ENCODE results near the gene PDE3A.
A peak's percentile ranks its signal among the peaks of the same experiment; 100 is the strongest.
"Not testable (repeated sequence)": the region's sequence is repeated elsewhere in the genome, so short reads cannot be mapped to it uniquely, and the experiment has no call there.

The PDE3A gene

GRCh38 chr12:20599757-20600156, 231.4 kb downstream of the PDE3A start:
- no peak overlapping the region for H3K27ac ChIP-seq
- TF ChIP-seq, protein P1, sequence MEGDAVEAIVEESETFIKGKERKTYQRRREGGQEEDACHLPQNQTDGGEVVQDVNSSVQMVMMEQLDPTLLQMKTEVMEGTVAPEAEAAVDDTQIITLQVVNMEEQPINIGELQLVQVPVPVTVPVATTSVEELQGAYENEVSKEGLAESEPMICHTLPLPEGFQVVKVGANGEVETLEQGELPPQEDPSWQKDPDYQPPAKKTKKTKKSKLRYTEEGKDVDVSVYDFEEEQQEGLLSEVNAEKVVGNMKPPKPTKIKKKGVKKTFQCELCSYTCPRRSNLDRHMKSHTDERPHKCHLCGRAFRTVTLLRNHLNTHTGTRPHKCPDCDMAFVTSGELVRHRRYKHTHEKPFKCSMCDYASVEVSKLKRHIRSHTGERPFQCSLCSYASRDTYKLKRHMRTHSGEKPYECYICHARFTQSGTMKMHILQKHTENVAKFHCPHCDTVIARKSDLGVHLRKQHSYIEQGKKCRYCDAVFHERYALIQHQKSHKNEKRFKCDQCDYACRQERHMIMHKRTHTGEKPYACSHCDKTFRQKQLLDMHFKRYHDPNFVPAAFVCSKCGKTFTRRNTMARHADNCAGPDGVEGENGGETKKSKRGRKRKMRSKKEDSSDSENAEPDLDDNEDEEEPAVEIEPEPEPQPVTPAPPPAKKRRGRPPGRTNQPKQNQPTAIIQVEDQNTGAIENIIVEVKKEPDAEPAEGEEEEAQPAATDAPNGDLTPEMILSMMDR (conservative IDR thresholded peaks at IDR 0.05): no peak

- H3K27ac ChIP-seq: no peak overlapping the region
- TF ChIP-seq, protein P1 (conservative IDR thresholded peaks at IDR 0.05): peak; percentile 82
These were observed 233.4 kb downstream of the PDE3A start for GRCh38 chr12:20601668-20602280.

DNA sequence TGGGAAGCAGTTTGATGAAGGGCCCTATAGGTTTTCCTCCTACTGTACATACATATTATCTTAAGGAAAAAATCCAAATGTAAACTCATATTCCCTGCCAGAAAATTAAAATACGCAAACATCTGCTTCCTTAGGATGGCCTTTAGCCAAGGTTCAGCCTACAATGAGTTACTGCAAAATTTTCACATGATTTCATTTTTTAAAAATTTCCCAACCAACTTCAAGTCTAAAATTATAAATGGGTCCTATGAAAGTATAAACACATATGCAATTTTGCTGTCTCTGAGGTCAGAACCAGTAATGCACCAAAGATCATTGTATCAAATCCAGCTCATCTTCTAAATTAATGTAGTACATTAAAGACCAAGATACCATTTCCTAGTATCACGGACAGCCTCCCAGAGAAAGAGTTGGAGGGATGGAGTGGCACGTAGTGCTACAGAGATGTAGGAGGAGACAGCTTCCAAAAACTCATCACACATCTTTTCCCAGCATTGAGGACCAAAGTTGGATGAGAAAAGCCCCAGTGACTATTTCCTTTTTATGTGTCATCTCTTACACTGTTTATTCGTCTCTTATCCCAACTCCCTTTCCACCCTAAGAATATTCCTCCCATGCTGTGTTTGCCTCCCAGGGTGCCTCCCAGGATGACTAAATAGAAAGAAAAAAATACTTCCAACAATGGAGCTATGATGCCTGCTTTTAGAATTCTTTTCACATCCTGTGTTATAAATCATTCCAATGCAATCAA, 234.5 kb downstream of the PDE3A start:
- no peak overlapping the region for H3K27ac ChIP-seq
- TF ChIP-seq, protein P1 (conservative IDR thresholded peaks at IDR 0.05): no peak

DNA sequence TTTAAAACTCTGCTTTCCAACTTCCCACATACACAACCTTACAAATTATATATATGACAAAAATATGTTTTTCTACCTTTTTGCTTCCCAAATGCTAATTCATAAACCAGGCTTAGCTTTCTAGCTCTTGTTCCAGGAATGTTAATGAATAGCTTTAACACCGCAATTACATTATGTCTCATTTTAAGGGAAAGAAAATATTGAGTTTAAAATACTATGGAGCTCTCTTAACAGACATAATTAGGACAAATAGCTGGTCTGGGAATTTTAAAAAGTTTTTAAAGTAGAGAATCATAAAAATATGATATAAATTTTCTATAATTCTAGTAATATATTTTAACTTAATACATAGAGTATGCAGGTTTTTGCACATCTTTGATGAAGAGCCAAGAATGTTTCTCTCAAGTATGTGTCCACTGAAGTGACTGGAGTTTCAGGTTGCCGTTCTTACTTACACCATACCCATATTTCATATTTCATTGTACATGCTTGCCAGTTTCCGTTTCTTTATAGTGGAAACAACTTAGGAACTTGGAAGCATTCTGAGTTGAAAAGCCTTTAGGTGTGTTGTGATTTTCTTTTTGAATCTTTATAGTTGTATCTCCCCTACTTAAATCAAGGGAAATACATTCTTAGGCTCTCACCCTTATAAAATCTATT, 236.2 kb downstream of the PDE3A start:
- TF ChIP-seq, protein P1 (conservative IDR thresholded peaks at IDR 0.05): no peak
- no peak overlapping the region for H3K27ac ChIP-seq

GRCh38 chr12:20615020-20615419, 246.7 kb downstream of the PDE3A start:
- not testable (repeated sequence) for H3K27ac ChIP-seq

DNA sequence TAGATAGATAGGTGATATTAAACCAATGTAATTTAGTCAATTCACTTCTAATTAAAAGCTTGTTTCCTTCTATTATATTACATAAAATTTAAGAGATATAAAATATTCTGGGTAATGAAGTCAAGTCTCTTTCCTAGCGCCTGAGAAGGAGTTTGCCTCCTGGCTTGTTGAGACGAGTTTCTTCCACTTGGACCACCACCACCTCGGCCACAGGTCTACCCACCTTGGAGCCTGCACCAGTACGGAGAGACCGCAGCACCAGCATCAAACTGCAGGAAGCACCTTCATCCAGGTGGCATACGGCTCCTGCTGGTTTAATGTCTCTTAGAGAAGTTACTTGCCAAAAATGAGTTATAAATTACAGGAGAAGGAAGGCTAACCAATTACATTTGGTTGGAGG, 247.8 kb downstream of the PDE3A start:
- TF ChIP-seq, protein P1 (conservative IDR thresholded peaks at IDR 0.05): no peak
- no peak overlapping the region for H3K27ac ChIP-seq

- no peak overlapping the region for H3K27ac ChIP-seq
- TF ChIP-seq, protein P1 (conservative IDR thresholded peaks at IDR 0.05): no peak
These were observed 251.9 kb downstream of the PDE3A start for GRCh38 chr12:20620261-20620660.
